Ovary (tissue), 9 donors: ENCODE measurements around the gene NEK9. TPM values are rescaled to one million over a fixed set of nuclear protein-coding genes. Genes with fewer than 3 reads are reported as not detected.

Experiments used
- DNase-seq, 5 donors: peaks; one replicate each; pipeline ENCODE4 v3.0.0-alpha.2; 2019 to 2020
- H3K27ac ChIP-seq, 2 donors: fragments of 200-600 bp; one replicate each; pipeline versions ENCODE4 v1.5.1 to v1.8.0; 2019 to 2022
- H3K27me3 ChIP-seq: fragments of 200-600 bp; one replicate; pipeline ENCODE4 v1.8.0; 2022
- H3K36me3 ChIP-seq: fragments of 200-600 bp; sonication (generic); one replicate; pipeline ENCODE4 v1.5.1; 2019
- H3K4me1 ChIP-seq: one replicate; pipeline ENCODE4 v1.8.1; 2013; ENCODE audit warnings: mild to moderate bottlenecking, moderate library complexity; ENCODE audit not compliant: insufficient read depth
- H3K4me3 ChIP-seq: fragments of 200-600 bp; sonication (generic); one replicate; pipeline ENCODE4 v1.5.1; 2017
- H3K9me3 ChIP-seq, 2 donors: fragments of 200-600 bp in 1 of 2; sonication (generic) in 1 of 2; one replicate each; pipeline versions ENCODE4 v1.5.1 to v1.8.1; 2013 to 2019; ENCODE audit warnings: mild to moderate bottlenecking in 1 of 2, moderate library complexity in 1 of 2
- EP300 ChIP-seq: sonication (generic); formaldehyde crosslinking; IDR thresholded peaks from one replicate; pipeline ENCODE4 v1.6.1; 2017; ENCODE audit warnings: antibody characterized with exemption
- POLR2A ChIP-seq: fragments of 450-650 bp; IDR thresholded peaks from one replicate; pipeline ENCODE4 v1.6.1; 2017; ENCODE audit warnings: antibody characterized with exemption, mild to moderate bottlenecking, moderate library complexity
- WGBS, 3 donors: extraction: QIAGEN DNeasy Blood & Tissue Kit in 1 of 3; methylation state at CpG; one replicate each; pipeline versions ENCODE4 v1.1.5 to v1.1.7; 2013 to 2017; 5-methylcytosine and 5-hydroxymethylcytosine counted together
- intact Hi-C, 4 donors: fragments of 100-400 bp; cut with DNase I; formaldehyde crosslinking; loops; one replicate each; pipeline versions ENCODE4 v1.11.0 to v1.15.1; 2022 to 2023
- polyA plus RNA-seq, 2 donors: library from polyadenylated mRNA; stranded (reverse); fragments of 200-250 nt in 1 of 2; fragments of 350-450 nt in 1 of 2; fragmentation: Illumina TruSeq in 1 of 2; extraction: RNeasy Lipid Tissue Mini Kit (QIAGEN cat#74804) in 1 of 2; gene quantifications; one replicate each; pipeline ENCODE4 v1.2.3, GENCODE V29; 2013 to 2014
- total RNA-seq, 7 donors: library from RNA; depleted of rRNA in 2 of 7; stranded (reverse); fragments of >200 nt in 2 of 7; fragmentation: NEBNext Ultra II Directional in 3 of 7; extraction: Animal tissue kit (Norgen Biotek cat#: 25700) in 3 of 7; gene quantifications; one replicate each; pipeline versions ENCODE4 v1.1.0 to v1.2.4, GENCODE V29; 2016 to 2023
- TF ChIP-seq, protein P1 (sequence below), 3 donors: fragments of 450-650 bp in 2 of 3; fragments of 200-600 bp in 1 of 3; IDR thresholded peaks; one replicate each; pipeline versions ENCODE4 v1.5.1 to v1.8.0; 2016 to 2022; ENCODE audit warnings: antibody characterized with exemption in 3 of 3, mild to moderate bottlenecking in 1 of 3
- donor health status: DM: no; HTN: no; CAD: no; lungs with moderate emphysema.
- donor health status: DM: no; HTN: no; CAD: no.
- donor health status: Bipolar disorder and iron deficiency.
- donor health status: DM: yes; HTN: yes; CAD: no.
- donor health status: DM: no; HTN: no; CAD: no.
- donor health status: DM: yes; HTN: yes; CAD: no.

The NEK9 gene
- total and polyA plus RNA-seq, 9 donors, result 57.0 to 140 (median 105) TPM

DNA sequence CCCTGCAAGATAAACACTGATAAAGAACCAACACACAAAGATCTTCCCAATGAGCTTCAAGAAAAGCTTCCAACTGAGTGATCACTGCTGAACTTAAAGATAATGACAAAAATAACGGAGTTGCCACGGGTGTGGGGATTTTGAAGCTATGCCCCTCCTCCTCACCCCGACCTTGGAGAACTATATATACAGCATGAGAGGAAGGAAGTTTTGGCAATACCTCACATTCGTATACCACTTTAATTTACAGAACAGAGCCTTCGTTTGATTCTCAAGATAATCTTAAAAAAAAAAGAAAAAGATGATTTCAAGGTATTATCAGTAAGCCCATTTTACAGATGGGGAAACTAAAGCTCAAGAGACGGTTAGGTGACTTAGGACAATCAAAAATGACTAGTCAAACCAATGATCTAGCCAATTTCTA is 715 bp downstream of the NEK9 start:
- H3K36me3 ChIP-seq, result no peaks in the 10 kb centered on the region
- DNase-seq, result no peak
- H3K4me3 ChIP-seq, result peak overlapping the region; percentile 82
- TF ChIP-seq POLR2A (no peak), EP300 (no peak)
- TF ChIP-seq, protein P1, sequence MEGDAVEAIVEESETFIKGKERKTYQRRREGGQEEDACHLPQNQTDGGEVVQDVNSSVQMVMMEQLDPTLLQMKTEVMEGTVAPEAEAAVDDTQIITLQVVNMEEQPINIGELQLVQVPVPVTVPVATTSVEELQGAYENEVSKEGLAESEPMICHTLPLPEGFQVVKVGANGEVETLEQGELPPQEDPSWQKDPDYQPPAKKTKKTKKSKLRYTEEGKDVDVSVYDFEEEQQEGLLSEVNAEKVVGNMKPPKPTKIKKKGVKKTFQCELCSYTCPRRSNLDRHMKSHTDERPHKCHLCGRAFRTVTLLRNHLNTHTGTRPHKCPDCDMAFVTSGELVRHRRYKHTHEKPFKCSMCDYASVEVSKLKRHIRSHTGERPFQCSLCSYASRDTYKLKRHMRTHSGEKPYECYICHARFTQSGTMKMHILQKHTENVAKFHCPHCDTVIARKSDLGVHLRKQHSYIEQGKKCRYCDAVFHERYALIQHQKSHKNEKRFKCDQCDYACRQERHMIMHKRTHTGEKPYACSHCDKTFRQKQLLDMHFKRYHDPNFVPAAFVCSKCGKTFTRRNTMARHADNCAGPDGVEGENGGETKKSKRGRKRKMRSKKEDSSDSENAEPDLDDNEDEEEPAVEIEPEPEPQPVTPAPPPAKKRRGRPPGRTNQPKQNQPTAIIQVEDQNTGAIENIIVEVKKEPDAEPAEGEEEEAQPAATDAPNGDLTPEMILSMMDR (IDR thresholded peaks at IDR 0.05), result no peak
- peak overlapping the region; percentile 62 to 90 for H3K27ac ChIP-seq
- no peaks in the 10 kb centered on the region for H3K27me3 ChIP-seq
- H3K9me3 ChIP-seq, result no peaks in the 10 kb centered on the region
- 2 to 4% (median 3%) methylated on average over 6 of the region's 6 CpGs for WGBS, 3 donors
- peaks cover 6% of the 10 kb centered on the region for H3K4me1 ChIP-seq
- intact Hi-C loops, result loop anchor here in 2 of 4 donors (5.0 to 10.0 kb wide), 2 partner anchors 359 to 361 kb away; no protein-coding TSS in a partner anchor

GRCh38 chr14:75125617-75126016 is 1.2 kb downstream of the NEK9 start:
- TF ChIP-seq, protein P1 (IDR thresholded peaks at IDR 0.05), result no peak
- no peak for TF ChIP-seq EP300
- Histone ChIP-seq H3K27ac (no peak overlapping the region), H3K36me3 (no peaks in the 10 kb centered on the region), H3K27me3 (no peaks in the 10 kb centered on the region), H3K4me3 (peak overlapping the region; percentile 82), H3K9me3 (no peaks in the 10 kb centered on the region), H3K4me1 (peaks cover 6% of the 10 kb centered on the region)
- no peak for DNase-seq
- 35 to 58% (median 55%) methylated on average over 5 of the region's 5 CpGs for WGBS, 3 donors
- intact Hi-C loops, result loop anchor here in 2 of 4 donors (5.0 to 10.0 kb wide), 2 partner anchors 359 to 362 kb away; no protein-coding TSS in a partner anchor

- no peak overlapping the region for H3K4me3 ChIP-seq
- no peaks in the 10 kb centered on the region for H3K27me3 ChIP-seq
- H3K9me3 ChIP-seq, result no peaks in the 10 kb centered on the region
- WGBS, 3 donors, result 18 to 23% (median 18%) methylated on average over 7 of the region's 7 CpGs
- peaks cover 6% of the 10 kb centered on the region for H3K4me1 ChIP-seq
- DNase-seq, result no peak
- no peaks in the 10 kb centered on the region for H3K36me3 ChIP-seq
- TF ChIP-seq POLR2A, result no peak
- no peak for TF ChIP-seq EP300
- intact Hi-C loops, result loop anchor here in 1 of 4 donors (10.0 kb wide), 1 partner anchor 361 kb away; no protein-coding TSS in a partner anchor
- H3K27ac ChIP-seq, result no peak overlapping the region
Measured at GRCh38 chr14:75123991-75124390, 2.9 kb downstream of the NEK9 start.

GRCh38 chr14:75121552-75121951 is 5.3 kb downstream of the NEK9 start:
- Histone ChIP-seq H3K27ac (no peak overlapping the region), H3K27me3 (no peaks in the 10 kb centered on the region), H3K36me3 (no peaks in the 10 kb centered on the region), H3K4me3 (no peak overlapping the region), H3K4me1 (peaks cover 1% of the 10 kb centered on the region), H3K9me3 (no peaks in the 10 kb centered on the region)
- TF ChIP-seq POLR2A (no peak), EP300 (no peak)
- TF ChIP-seq, protein P1 (IDR thresholded peaks at IDR 0.05), result no peak
- WGBS, 3 donors, result 76 to 84% (median 76%) methylated on average over 7 of the region's 7 CpGs
- no peak for DNase-seq
- intact Hi-C loops, result loop anchor here in 1 of 4 donors (10.0 kb wide), 1 partner anchor 363 kb away; no protein-coding TSS in a partner anchor

DNA sequence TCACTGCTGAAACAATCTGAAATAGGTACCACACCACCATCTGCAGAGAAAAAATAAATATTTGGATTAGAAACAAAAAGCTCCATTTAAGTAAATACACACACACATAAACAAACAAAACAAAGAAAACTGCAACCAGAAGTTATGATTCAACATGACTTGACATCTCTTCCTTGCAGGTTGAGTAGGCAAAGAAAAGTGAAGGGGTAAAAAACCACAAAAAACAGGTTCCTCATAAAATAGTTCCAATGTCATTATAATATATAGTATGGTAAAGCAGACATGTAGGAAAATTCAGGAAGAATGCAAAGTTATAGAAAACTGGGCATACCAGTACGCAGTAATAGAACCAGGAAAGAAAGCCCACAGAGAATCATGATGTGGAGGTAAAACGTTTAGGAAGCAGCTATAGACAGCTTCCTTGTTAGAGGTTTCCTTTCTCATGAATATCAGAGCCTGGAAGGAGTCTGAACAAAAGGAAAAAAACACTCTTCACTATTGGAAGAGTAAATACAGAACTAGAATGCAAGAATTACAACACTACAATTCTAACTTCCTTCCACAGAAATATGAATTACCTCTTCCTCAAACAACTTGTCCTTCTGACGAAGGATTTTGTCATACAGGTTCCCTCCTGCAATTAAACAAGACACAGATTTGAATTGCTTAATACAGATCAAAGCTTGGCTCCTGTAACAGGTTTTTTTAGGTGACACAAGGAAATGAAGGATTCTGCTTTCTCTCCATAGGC is 6.1 kb downstream of the NEK9 start:
- DNase-seq, result no peak
- Histone ChIP-seq H3K4me1 (no peaks in the 10 kb centered on the region), H3K27me3 (no peaks in the 10 kb centered on the region), H3K4me3 (no peak overlapping the region), H3K27ac (no peak overlapping the region), H3K9me3 (no peaks in the 10 kb centered on the region), H3K36me3 (no peaks in the 10 kb centered on the region)
- intact Hi-C loops, result loop anchor here in 1 of 4 donors (10.0 kb wide), 1 partner anchor 364 kb away; no protein-coding TSS in a partner anchor
- 74 to 77% (median 74%) methylated on average over 3 of the region's 3 CpGs for WGBS, 3 donors
- TF ChIP-seq POLR2A, result no peak
- no peak for TF ChIP-seq EP300
- TF ChIP-seq, protein P1 (IDR thresholded peaks at IDR 0.05), result no peak
